WTC11 (cell line): ENCODE measurements around the gene SLC13A5.

ENCODE experiments used
- ATF1 ChIP-seq: sonication (generic); formaldehyde crosslinking; IDR thresholded peaks from 2 replicates; pipeline ENCODE4 v1.8.1; 2023; ENCODE audit warnings: mild to moderate bottlenecking, moderate library complexity, missing genetic modification reagents
- CTCF ChIP-seq: fragments of 200-600 bp; IDR thresholded peaks from 2 replicates; pipeline ENCODE4 v1.8.0; 2022; ENCODE audit warnings: antibody characterized with exemption
- GABPB1 ChIP-seq: sonication (generic); formaldehyde crosslinking; IDR thresholded peaks from 2 replicates; pipeline ENCODE4 v1.8.1; 2023; ENCODE audit warnings: mild to moderate bottlenecking, missing genetic modification reagents
- IRF1 ChIP-seq: sonication (generic); formaldehyde crosslinking; IDR thresholded peaks from 2 replicates; pipeline ENCODE4 v1.8.0; 2023; ENCODE audit warnings: missing genetic modification reagents
- IRF2 ChIP-seq: sonication (generic); formaldehyde crosslinking; IDR thresholded peaks from 2 replicates; pipeline ENCODE4 v1.8.0; 2022; ENCODE audit warnings: low read depth, missing genetic modification reagents, borderline replicate concordance
- SMAD3 ChIP-seq: sonication (generic); formaldehyde crosslinking; IDR thresholded peaks from 2 replicates; pipeline ENCODE4 v1.8.0; 2022; ENCODE audit warnings: missing genetic modification reagents, mild to moderate bottlenecking, borderline replicate concordance
- TCF7 ChIP-seq: sonication (generic); formaldehyde crosslinking; IDR thresholded peaks from 2 replicates; pipeline ENCODE4 v1.8.0; 2022; ENCODE audit warnings: mild to moderate bottlenecking, low read depth, missing genetic modification reagents, moderate library complexity
- TF ChIP-seq, protein P1 (sequence below): fragments of 250-450 bp; sonication (Bioruptor Pico); IDR thresholded peaks from 2 replicates; pipeline ENCODE4 v2.1.2; 2022; ENCODE audit warnings: mild to moderate bottlenecking, moderate library complexity

DNA sequence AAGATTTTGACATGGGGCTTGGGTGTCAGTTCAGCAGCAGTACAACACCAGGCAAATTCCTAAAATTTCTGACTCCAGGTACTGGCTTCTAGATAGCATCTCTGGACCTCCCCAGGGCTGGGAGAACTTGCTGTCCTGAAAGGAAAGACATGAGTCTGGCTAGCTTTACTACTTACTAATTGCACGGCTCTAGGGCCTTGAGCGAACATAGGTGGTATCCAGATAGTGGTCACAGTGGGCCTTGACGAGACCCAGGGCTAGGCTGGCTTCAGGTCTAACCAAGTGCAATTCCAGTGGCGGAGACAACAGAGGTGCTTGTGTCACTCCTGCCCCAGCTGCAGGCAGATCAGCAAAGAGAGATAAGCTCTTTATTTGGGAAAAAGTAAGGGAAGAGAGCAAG lies 16.4 kb upstream of the SLC13A5 start:
- TF ChIP-seq CTCF (no peak), ATF1 (CRISPR knock-in tag) (no peak), GABPB1 (CRISPR knock-in tag) (no peak), TCF7 (no peak), IRF1 (CRISPR knock-in tag) (no peak), IRF2 (CRISPR knock-in tag) (no peak), SMAD3 (CRISPR knock-in tag) (no peak)
- TF ChIP-seq, protein P1, sequence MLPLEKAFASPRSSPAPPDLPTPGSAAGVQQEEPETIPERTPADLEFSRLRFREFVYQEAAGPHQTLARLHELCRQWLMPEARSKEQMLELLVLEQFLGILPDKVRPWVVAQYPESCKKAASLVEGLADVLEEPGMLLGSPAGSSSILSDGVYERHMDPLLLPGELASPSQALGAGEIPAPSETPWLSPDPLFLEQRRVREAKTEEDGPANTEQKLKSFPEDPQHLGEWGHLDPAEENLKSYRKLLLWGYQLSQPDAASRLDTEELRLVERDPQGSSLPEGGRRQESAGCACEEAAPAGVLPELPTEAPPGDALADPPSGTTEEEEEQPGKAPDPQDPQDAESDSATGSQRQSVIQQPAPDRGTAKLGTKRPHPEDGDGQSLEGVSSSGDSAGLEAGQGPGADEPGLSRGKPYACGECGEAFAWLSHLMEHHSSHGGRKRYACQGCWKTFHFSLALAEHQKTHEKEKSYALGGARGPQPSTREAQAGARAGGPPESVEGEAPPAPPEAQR, result no peak
